ENCODE results near the gene STH. TPM values are rescaled to one million over a fixed set of nuclear protein-coding genes. Genes with fewer than 3 reads are reported as not detected.
"Not testable (repeated sequence)": the region's sequence is repeated elsewhere in the genome, so short reads cannot be mapped to it uniquely, and the experiment has no call there.

Gene STH
- total RNA-seq, 2 experiments from 2014 or later, result not detected

DNA sequence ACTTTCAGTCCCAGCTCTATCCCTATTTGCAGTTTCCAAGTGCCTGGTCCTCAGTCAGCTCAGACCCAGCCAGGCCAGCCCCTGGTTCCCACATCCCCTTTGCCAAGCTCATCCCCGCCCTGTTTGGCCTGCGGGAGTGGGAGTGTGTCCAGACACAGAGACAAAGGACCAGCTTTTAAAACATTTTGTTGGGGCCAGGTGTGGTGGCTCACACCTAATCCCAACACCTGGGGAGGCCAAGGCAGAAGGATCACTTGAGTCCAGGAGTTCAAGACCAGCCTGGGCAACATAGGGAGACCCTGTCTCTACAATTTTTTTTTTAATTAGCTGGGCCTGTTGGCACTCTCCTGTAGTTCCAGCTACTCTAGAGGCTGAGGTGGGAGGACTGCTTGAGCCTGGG lies 1.7 kb downstream of the STH start:
- POLR2A ChIA-PET, result no interaction called here
- CTCF ChIA-PET, result interaction anchor here (0.9 to 1.7 kb wide), 4 partner anchors 8 to 267 kb away, joined by 3 to 5 read pairs (median 4); no protein-coding TSS in a partner anchor

DNA sequence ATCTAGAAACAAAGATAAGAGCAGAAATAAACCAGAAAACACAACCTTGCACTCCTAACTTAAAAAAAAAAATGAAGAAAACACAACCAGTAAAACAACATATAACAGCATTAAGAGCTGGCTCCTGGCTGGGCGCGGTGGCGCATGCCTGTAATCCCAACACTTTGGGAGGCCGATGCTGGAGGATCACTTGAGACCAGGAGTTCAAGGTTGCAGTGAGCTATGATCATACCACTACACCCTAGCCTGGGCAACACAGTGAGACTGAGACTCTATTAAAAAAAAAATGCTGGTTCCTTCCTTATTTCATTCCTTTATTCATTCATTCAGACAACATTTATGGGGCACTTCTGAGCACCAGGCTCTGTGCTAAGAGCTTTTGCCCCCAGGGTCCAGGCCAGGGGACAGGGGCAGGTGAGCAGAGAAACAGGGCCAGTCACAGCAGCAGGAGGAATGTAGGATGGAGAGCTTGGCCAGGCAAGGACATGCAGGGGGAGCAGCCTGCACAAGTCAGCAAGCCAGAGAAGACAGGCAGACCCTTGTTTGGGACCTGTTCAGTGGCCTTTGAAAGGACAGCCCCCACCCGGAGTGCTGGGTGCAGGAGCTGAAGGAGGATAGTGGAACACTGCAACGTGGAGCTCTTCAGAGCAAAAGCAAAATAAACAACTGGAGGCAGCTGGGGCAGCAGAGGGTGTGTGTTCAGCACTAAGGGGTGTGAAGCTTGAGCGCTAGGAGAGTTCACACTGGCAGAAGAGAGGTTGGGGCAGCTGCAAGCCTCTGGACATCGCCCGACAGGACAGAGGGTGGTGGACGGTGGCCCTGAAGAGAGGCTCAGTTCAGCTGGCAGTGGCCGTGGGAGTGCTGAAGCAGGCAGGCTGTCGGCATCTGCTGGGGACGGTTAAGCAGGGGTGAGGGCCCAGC lies 2.6 kb downstream of the STH start:
- CTCF ChIA-PET, result interaction anchor here (0.6 to 1.7 kb wide), 12 partner anchors 9 to 1189 kb away, joined by 3 to 5 read pairs (median 3); no protein-coding TSS in a partner anchor

DNA sequence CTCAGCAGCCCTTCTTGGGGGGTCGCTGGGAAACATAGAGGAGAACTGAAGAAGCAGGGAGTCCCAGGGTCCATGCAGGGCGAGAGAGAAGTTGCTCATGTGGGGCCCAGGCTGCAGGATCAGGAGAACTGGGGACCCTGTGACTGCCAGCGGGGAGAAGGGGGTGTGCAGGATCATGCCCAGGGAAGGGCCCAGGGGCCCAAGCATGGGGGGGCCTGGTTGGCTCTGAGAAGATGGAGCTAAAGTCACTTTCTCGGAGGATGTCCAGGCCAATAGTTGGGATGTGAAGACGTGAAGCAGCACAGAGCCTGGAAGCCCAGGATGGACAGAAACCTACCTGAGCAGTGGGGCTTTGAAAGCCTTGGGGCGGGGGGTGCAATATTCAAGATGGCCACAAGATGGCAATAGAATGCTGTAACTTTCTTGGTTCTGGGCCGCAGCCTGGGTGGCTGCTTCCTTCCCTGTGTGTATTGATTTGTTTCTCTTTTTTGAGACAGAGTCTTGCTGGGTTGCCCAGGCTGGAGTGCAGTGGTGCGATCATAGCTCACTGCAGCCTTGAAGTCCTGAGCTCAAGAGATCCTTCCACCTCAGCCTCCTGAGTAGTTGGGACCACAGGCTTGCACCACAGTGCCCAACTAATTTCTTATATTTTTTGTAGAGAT lies 3.4 kb downstream of the STH start:
- ChIA-PET POLR2A (no interaction called here), CTCF (interaction anchor here (0.6 to 1.5 kb wide), 14 partner anchors 18 to 1189 kb away, joined by 3 to 6 read pairs (median 3); no protein-coding TSS in a partner anchor)

More for the DNA sequence above, 2.6 kb downstream of the STH start:
- POLR2A ChIA-PET, result no interaction called here

DNA sequence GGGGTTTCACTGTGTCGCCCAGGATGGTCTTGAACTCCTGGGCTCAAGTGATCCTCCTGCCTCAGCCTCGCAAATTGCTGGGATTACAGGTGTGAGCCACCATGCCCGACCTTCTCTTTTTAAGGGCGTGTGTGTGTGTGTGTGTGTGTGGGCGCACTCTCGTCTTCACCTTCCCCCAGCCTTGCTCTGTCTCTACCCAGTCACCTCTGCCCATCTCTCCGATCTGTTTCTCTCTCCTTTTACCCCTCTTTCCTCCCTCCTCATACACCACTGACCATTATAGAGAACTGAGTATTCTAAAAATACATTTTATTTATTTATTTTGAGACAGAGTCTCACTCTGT lies 3.9 kb downstream of the STH start:
- ChIA-PET POLR2A (no interaction called here), CTCF (interaction anchor here (0.7 to 1.5 kb wide), 8 partner anchors 17 to 210 kb away, joined by 3 to 6 read pairs (median 3); no protein-coding TSS in a partner anchor)

DNA sequence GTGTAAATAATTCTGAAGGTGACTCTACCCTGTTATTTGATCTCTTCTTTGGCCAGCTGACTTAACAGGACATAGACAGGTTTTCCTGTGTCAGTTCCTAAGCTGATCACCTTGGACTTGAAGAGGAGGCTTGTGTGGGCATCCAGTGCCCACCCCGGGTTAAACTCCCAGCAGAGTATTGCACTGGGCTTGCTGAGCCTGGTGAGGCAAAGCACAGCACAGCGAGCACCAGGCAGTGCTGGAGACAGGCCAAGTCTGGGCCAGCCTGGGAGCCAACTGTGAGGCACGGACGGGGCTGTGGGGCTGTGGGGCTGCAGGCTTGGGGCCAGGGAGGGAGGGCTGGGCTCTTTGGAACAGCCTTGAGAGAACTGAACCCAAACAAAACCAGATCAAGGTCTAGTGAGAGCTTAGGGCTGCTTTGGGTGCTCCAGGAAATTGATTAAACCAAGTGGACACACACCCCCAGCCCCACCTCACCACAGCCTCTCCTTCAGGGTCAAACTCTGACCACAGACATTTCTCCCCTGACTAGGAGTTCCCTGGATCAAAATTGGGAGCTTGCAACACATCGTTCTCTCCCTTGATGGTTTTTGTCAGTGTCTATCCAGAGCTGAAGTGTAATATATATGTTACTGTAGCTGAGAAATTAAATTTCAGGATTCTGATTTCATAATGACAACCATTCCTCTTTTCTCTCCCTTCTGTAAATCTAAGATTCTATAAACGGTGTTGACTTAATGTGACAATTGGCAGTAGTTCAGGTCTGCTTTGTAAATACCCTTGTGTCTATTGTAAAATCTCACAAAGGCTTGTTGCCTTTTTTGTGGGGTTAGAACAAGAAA lies 5.1 kb downstream of the STH start:
- POLR2A ChIA-PET, result interaction anchor here (0.6 kb wide), 1 partner anchor 14 kb away, joined by 5 read pairs; no protein-coding TSS in a partner anchor
- CTCF ChIA-PET, result interaction anchor here (0.8 to 1.5 kb wide), 7 partner anchors 12 to 207 kb away, joined by 3 to 6 read pairs (median 3); no protein-coding TSS in a partner anchor

DNA sequence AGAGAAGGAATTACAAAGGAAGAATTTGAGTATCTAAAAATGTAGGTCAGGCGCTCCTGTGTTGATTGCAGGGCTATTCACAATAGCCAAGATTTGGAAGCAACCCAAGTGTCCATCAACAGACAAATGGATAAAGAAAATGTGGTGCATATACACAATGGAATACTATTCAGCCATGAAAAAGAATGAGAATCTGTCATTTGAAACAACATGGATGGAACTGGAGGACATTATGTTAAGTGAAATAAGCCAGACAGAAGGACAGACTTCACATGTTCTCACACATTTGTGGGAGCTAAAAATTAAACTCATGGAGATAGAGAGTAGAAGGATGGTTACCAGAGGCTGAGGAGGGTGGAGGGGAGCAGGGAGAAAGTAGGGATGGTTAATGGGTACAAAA lies 7.0 kb downstream of the STH start:
- CTCF ChIA-PET, POLR2A ChIA-PET: not testable (repeated sequence)

DNA sequence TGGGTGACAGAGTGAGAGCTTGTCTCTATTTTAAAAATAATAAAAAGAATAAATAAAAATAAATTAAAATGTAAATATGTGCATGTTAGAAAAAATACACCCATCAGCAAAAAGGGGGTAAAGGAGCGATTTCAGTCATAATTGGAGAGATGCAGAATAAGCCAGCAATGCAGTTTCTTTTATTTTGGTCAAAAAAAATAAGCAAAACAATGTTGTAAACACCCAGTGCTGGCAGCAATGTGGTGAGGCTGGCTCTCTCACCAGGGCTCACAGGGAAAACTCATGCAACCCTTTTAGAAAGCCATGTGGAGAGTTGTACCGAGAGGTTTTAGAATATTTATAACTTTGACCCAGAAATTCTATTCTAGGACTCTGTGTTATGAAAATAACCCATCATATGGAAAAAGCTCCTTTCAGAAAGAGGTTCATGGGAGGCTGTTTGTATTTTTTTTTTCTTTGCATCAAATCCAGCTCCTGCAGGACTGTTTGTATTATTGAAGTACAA lies 8.5 kb downstream of the STH start:
- CTCF ChIA-PET, result no interaction called here
- POLR2A ChIA-PET, result no interaction called here

DNA sequence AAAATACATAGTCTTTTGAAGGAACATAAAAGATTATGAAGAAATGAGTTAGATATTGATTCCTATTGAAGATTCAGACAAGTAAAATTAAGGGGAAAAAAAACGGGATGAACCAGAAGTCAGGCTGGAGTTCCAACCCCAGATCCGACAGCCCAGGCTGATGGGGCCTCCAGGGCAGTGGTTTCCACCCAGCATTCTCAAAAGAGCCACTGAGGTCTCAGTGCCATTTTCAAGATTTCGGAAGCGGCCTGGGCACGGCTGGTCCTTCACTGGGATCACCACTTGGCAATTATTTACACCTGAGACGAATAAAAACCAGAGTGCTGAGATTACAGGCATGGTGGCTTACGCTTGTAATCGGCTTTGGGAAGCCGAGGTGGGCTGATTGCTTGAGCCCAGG lies 9.5 kb downstream of the STH start:
- ChIA-PET CTCF (no interaction called here), POLR2A (no interaction called here)

DNA sequence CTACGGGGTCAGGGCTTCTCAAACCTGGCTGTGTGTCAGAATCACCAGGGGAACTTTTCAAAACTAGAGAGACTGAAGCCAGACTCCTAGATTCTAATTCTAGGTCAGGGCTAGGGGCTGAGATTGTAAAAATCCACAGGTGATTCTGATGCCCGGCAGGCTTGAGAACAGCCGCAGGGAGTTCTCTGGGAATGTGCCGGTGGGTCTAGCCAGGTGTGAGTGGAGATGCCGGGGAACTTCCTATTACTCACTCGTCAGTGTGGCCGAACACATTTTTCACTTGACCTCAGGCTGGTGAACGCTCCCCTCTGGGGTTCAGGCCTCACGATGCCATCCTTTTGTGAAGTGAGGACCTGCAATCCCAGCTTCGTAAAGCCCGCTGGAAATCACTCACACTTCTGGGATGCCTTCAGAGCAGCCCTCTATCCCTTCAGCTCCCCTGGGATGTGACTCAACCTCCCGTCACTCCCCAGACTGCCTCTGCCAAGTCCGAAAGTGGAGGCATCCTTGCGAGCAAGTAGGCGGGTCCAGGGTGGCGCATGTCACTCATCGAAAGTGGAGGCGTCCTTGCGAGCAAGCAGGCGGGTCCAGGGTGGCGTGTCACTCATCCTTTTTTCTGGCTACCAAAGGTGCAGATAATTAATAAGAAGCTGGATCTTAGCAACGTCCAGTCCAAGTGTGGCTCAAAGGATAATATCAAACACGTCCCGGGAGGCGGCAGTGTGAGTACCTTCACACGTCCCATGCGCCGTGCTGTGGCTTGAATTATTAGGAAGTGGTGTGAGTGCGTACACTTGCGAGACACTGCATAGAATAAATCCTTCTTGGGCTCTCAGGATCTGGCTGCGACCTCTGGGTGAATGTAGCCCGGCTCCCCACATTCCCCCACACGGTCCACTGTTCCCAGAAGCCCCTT lies 10.9 kb downstream of the STH start:
- CTCF ChIA-PET, result no interaction called here
- POLR2A ChIA-PET, result interaction anchor here (0.7 kb wide), 1 partner anchor 149 kb away, joined by 3 read pairs; no protein-coding TSS in a partner anchor

DNA sequence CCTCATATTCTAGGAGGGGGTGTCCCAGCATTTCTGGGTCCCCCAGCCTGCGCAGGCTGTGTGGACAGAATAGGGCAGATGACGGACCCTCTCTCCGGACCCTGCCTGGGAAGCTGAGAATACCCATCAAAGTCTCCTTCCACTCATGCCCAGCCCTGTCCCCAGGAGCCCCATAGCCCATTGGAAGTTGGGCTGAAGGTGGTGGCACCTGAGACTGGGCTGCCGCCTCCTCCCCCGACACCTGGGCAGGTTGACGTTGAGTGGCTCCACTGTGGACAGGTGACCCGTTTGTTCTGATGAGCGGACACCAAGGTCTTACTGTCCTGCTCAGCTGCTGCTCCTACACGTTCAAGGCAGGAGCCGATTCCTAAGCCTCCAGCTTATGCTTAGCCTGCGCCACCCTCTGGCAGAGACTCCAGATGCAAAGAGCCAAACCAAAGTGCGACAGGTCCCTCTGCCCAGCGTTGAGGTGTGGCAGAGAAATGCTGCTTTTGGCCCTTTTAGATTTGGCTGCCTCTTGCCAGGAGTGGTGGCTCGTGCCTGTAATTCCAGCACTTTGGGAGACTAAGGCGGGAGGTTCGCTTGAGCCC lies 11.6 kb downstream of the STH start:
- CTCF ChIA-PET, result no interaction called here
- POLR2A ChIA-PET, result interaction anchor here (0.7 kb wide), 1 partner anchor 149 kb away, joined by 3 read pairs; no protein-coding TSS in a partner anchor

DNA sequence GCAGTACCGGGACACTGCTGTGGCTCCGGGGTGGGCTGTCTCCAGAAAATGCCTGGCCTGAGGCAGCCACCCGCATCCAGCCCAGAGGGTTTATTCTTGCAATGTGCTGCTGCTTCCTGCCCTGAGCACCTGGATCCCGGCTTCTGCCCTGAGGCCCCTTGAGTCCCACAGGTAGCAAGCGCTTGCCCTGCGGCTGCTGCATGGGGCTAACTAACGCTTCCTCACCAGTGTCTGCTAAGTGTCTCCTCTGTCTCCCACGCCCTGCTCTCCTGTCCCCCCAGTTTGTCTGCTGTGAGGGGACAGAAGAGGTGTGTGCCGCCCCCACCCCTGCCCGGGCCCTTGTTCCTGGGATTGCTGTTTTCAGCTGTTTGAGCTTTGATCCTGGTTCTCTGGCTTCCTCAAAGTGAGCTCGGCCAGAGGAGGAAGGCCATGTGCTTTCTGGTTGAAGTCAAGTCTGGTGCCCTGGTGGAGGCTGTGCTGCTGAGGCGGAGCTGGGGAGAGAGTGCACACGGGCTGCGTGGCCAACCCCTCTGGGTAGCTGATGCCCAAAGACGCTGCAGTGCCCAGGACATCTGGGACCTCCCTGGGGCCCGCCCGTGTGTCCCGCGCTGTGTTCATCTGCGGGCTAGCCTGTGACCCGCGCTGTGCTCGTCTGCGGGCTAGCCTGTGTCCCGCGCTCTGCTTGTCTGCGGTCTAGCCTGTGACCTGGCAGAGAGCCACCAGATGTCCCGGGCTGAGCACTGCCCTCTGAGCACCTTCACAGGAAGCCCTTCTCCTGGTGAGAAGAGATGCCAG lies 12.9 kb downstream of the STH start:
- POLR2A ChIA-PET, result no interaction called here
- CTCF ChIA-PET, result no interaction called here

DNA sequence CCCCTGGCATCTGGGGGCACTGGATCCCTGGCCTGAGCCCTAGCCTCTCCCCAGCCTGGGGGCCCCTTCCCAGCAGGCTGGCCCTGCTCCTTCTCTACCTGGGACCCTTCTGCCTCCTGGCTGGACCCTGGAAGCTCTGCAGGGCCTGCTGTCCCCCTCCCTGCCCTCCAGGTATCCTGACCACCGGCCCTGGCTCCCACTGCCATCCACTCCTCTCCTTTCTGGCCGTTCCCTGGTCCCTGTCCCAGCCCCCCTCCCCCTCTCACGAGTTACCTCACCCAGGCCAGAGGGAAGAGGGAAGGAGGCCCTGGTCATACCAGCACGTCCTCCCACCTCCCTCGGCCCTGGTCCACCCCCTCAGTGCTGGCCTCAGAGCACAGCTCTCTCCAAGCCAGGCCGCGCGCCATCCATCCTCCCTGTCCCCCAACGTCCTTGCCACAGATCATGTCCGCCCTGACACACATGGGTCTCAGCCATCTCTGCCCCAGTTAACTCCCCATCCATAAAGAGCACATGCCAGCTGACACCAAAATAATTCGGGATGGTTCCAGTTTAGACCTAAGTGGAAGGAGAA lies 13.5 kb downstream of the STH start:
- ChIA-PET POLR2A (no interaction called here), CTCF (no interaction called here)

DNA sequence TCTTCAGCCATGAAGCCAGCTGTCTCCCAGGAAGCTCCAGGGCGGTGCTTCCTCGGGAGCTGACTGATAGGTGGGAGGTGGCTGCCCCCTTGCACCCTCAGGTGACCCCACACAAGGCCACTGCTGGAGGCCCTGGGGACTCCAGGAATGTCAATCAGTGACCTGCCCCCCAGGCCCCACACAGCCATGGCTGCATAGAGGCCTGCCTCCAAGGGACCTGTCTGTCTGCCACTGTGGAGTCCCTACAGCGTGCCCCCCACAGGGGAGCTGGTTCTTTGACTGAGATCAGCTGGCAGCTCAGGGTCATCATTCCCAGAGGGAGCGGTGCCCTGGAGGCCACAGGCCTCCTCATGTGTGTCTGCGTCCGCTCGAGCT lies 14.1 kb downstream of the STH start:
- CTCF ChIA-PET, result no interaction called here

DNA sequence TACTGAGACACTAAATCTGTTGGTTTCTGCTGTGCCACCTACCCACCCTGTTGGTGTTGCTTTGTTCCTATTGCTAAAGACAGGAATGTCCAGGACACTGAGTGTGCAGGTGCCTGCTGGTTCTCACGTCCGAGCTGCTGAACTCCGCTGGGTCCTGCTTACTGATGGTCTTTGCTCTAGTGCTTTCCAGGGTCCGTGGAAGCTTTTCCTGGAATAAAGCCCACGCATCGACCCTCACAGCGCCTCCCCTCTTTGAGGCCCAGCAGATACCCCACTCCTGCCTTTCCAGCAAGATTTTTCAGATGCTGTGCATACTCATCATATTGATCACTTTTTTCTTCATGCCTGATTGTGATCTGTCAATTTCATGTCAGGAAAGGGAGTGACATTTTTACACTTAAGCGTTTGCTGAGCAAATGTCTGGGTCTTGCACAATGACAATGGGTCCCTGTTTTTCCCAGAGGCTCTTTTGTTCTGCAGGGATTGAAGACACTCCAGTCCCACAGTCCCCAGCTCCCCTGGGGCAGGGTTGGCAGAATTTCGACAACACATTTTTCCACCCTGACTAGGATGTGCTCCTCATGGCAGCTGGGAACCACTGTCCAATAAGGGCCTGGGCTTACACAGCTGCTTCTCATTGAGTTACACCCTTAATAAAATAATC lies 14.6 kb downstream of the STH start:
- CTCF ChIA-PET, result no interaction called here
- POLR2A ChIA-PET, result interaction anchor here (0.7 kb wide), 1 partner anchor 179 kb away, joined by 3 read pairs; the partner anchor contains the start of gene KANSL1

More for the DNA sequence above, 14.1 kb downstream of the STH start:
- POLR2A ChIA-PET, result no interaction called here

DNA sequence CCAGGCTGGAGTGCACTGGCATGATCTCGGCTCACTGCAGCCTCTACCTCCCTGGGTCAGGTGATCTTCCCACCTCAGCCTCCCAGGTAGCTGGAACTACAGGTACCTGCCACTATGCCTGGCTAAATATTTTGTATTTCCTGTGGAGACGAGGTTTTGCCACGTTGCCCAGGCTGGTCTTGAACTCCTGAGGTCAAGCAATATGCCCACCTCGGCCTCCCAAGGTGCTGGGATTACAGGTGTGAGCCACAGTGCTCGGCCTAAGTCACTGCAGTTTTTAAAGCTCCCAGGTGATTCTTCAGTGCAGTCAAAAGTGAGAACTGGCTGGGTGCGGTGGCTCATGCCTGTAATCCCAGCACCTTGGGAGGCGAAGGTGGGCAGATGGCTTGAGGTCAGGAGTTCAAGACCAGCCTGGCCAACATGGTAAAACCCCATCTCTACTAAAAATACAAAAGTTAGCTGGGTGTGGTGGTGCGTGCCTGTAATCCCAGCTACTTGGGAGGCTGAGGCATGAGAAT lies 20.4 kb downstream of the STH start:
- POLR2A ChIA-PET, result not testable (repeated sequence)

More for the DNA sequence above, 20.4 kb downstream of the STH start:
- CTCF ChIA-PET, result interaction anchor here (0.7 to 1.2 kb wide), 2 partner anchors 15 to 18 kb away, joined by 3 to 4 read pairs; no protein-coding TSS in a partner anchor
